ENCODE data around the gene FBXO45. TPM values are rescaled to one million over a fixed set of nuclear protein-coding genes. Genes with fewer than 3 reads are reported as not detected.

FBXO45 gene
- total and polyA plus RNA-seq, 2 of the 13 experiments (the other 11 are each of a cell fraction or from before 2014, with no cell fraction given) = 7.0 to 12.1 TPM

GRCh38 chr3:196608693-196609092, 40.2 kb downstream of the FBXO45 start (continued):
- TF ChIP-seq ZNF609 (CRISPR knock-in tag; IDR thresholded peaks at IDR 0.05; ENCODE audit: borderline replicate concordance) = no peak
- no peak for TF ChIP-seq ZNF280B (CRISPR knock-in tag; IDR thresholded peaks at IDR 0.05; ENCODE audit: borderline replicate concordance)
- no peak for TF ChIP-seq PPARG (CRISPR knock-in tag; conservative IDR thresholded peaks at IDR 0.05)
- no peak for TF ChIP-seq ZNF276 (CRISPR knock-in tag; IDR thresholded peaks at IDR 0.05; ENCODE audit: low read depth)
- TF ChIP-seq MXD3 (CRISPR knock-in tag; IDR thresholded peaks at IDR 0.05) = no peak
